Hepatic stellate cell (primary cell): ENCODE measurements around the gene FAM13B.
"Not testable (repeated sequence)": the region's sequence is repeated elsewhere in the genome, so short reads cannot be mapped to it uniquely, and the experiment has no call there.

Experiments
- DNase-seq: peaks from one replicate; pipeline ENCODE4 v3.0.0; 2011; ENCODE audit warnings: low spot score

Gene FAM13B

DNA sequence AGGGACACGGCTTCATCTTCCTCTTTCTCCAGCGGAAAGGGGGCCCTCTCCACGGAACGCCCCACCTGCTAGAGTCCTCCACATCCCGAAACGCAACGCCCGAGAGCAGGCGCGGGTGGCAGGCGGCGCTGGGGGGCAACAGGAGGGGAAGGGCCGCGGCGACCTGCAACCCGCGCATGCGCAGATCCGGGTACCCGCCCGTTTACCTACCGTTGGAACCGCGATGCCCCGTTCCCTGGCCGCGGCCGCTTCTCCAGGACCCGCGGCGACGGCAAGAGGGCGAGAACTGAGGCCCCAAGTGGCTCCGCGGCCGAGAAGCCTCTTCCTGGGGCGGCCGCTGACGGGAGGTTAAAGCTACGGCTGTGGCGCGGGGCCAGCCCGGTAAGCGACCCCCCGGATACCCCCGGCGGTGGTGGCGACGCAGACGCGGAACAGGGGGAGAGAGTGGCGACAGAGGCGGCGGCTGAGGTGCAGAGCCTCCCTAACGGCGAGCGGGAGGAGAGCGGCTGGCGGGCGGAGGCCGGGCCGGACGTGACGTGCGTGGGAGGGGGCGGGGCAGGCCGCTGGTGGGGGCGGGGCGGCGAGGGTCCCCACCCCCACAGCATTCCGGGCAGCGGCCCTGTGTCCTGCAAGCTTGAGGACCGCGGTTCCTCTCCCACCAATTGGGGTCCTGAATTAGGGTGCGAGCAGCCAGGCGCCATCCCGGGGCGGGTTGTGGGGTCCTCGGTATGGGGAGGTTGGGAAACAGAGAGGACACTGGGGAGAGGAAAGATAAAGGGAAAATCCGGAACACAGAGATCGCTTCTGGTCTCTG, at the start of gene FAM13B:
Gene FAM13B (minus strand): TSS at position 508 of the 814 bp plus-strand sequence. CDS start 13,968 bp downstream, outside the sequence.
- peak; percentile 82 for DNase-seq

DNA sequence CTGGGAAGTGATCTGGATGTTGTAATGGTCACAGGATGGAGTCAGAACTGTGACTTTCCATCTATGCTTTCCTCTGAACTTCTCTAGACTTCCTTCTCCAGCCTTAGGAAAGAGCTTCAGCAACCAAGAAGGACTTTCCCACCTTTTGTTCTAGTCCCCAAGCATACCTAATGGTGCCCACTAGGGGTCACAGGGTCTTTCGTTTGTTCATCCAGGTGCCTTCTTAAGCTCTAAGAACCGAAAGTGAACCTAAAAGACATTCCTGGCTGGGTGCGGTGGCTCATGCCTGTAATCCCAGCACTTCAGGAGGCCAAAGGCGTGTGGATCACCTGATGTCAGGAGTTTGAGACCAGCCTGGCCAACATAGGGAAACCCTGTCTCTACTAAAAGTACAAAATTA, 49.2 kb upstream of the FAM13B start:
- no peak for DNase-seq

DNA sequence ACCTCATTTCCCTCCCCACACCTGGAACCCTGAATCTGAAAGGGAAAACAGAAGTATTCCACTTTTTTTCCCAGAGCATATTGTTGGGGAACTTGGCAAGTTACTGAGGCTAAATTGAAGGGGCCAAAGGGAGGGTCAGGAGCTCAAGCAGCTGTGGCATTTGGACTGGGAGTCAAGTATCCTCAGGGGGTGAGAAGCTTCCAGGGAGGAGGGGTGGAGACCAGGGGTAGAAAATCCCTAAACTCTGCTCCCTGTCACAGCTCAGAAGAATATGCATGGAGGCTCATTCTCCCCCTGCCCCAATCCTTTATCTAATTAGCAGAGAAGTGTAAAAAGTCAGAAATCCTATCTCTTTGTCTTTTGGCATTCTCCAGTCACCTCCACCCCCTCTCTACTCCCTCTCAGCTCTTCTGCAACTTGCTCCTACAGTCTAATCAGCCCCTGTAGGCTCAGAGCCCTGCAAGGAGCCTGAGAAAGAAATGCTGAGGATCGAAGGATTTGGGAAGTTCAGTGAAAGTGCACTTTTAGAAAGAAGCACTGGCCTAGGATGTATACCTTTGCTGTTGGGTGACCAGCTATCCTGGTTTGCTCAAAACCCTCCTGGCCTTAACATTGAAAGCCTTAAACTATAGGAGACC, 45.2 kb upstream of the FAM13B start:
- no peak for DNase-seq

DNA sequence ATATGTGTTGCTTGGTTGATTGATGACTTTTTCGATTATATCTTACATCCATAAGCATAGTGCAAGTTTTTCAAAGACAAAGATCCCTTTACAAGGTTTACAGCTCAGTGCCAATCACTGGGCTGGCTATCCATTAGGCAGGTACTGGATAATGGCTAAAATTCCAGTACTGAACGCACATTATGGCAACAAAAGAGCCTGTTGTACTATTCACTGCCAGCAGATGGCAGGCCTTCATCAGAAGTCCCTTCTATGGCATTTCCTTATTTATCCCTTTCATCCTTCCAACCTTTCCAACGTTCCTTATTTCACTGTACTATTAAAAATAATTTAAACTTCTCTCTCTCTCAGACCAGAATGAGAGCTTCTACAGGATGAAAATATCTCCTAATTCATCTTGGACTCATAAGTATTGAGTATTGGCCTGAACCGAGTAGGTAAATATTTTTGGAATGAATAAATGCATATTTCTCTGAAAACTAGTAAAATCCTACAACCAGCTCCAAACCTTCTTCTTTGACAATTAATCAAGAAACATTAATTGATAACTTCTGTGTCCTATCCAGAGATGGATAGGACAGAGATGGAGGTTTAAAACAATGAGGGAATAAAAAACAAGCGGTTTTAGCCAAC, 44.3 kb upstream of the FAM13B start:
- DNase-seq: peak; percentile 69

DNA sequence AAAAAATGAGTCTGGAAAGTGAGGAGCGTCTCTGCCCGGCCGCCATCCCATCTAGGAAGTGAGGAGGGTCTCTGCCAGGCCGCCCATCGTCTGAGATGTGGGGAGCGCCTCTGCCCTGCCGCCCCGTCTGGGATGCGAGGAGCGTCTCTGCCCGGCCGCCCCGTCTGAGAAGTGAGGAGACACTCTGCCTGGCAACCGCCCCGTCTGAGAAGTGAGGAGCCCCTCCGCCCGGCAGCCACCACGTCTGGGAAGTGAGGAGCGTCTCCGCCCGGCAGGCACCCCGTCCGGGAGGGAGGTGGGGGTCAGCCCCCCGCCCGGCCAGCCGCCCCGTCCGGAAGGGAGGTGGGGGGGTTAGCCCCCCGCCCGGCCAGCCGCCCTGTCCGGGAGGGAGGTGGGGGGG, 37.1 kb upstream of the FAM13B start:
- not testable (repeated sequence) for DNase-seq

DNA sequence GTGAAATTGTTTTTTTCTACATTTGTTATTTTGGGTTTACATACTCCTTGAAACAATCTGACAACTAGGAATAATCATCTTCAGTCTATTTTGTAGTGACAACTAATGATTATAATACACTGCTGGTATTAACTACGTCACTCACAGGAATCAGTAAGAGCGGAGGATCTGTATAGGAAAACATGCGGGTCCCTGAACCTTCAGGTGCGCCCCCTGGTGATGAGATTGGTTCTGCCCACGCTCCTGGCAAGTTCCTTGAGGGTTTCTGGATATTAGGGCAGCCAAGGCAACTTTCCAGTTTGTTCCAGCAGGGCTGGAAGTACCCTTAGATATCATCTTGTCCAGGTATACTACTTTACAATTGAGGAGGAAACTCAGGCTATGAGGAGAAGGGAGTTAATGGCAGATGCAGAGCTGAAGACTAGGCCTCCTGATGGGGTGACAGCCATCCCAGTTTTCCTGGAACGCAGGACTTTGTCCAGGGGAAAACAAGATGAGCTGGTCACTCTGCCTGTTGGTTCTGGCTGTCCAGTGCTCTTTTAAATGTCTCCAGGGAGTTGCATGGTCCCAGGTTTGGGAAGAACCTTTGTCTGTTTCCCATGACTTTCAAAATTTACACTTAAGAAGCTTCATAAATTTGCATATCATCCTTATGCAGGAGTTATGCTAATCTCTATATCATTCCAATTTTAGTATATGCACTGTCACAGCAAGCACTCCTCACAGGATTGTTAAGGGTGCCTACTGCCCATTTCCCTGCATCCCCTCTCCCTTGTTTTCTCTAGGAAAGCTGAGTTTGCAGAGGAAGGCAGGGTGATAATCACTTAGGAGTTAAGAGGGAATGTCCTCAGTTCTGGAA, 36.1 kb upstream of the FAM13B start:
- peak; percentile 83 for DNase-seq

DNA sequence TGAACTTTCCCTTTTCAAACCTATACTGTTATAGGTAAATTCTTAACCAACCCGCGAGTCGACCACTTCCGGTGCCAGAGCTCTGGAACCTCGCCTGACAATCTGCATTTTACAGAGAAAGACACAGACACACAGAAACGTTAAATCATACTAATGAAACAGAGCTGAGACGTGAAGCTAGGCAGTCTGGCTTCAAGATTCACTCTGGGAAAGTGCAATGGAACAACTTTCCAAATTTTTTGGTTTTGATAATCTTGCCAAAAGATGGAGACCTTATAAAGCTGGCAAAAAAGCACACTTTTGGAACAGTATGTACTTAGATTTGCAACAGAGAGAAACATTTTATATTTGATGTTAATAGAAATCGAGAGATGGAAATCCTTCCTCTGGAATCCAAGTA, 35.1 kb upstream of the FAM13B start:
- DNase-seq: no peak

DNA sequence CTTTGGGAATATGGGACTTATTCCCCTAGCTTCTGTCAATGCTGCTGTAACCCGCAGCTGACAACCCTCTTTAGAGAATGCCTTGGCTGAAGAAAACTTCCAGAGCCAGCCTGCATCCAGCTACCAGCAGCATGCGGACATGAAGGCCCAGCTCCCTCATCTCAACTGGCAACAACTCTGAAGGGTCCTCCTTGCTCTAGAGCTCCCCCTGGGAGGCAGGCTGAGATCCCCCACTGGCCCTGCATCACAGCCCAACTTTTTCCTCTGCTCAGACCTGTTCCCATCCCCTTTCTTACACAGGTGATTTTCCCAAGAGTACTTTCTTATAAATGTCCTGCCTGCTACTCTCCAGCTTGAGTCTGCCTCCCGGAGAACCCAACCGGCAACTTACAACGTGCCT, 32.2 kb upstream of the FAM13B start:
- DNase-seq: no peak

DNA sequence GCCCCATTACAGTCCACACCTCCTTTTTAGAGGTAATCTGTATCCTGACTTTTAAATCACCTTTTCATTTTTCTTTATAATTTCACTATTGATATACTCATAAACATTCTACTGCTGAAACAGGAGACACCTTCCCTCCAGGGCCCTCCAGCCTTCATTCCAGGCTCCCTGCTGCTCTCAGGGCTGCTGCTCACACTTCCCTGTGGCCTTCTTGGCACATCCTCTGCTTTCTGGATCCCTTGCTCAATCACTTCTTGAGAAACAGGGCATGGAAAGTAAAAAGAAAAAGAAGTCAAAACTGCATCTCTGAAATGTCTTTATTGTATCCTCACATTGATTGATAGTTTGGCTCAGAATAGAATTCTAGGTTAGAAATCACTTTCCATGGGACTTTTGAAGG, 31.6 kb upstream of the FAM13B start:
- no peak for DNase-seq

DNA sequence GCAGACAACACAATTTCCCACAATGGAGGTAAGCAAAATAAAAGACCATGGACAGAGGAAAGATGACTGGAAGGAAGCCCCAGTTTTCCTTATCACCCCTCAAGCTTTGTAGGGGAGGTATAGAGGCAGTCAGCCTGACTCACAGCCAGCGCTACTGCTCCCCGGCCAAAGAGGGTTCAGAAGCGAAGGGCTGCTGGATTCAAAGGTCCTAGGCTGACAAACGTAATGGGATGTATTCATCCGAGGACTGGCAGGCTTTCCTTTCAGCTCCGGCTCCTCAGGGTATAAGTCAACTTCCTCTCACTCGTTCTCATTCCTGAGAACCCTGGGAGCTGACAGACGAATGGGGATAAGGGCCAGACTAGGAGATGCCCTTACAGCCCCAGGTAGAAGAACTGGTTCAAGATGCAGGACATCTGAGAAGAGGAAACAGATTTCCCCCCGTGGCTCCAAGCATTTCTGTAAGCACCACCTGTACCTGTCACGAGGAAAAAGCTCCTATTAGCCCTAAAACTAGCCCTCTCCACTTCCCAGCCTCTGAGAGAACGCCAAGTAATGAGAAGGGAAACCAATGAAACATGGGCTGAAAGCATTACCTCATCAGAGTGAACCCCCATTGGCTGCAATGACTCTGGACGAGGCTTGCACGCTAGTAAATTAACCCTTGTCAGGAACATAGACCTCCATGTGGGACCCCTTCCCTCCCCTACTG, 22.1 kb upstream of the FAM13B start:
- no peak for DNase-seq

DNA sequence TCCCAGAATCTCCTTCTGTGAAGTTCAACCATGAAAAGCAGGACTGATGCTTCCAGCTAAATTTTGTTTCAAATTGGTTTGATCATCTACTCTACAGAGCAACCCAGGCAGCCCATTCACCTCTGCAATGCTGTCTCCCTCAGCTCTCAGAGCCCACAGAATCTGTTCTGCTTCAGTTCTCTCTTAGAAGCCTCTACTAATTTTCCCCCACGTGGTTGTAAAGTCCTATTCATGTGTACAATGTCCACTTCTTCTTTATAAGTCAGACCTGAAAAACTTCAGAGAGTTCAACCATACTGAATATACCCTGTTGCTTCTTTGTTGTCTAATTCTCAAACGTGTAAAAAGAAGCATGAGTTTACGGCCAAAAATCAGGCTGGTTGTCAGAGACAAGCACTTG, 21.3 kb upstream of the FAM13B start:
- DNase-seq: no peak

DNA sequence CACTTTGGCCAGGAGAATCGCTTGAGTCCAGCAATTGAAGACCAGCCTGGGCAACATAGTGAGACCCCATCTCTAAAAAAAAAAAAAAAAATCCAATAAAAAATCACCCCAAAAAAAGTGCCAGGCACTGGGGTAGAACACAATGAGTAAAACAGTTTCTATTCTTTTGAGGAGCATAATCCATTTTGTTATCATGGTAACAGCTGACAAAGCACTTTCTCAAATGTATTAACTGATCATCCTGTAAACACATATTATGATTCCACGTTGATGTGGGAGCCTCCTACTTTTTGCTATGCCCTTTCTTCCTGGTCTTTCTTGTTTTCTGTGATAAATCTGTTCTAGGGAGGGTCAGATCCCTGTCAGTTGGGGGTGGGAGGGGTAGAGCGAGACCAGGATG, 20.7 kb upstream of the FAM13B start:
- DNase-seq: no peak

DNA sequence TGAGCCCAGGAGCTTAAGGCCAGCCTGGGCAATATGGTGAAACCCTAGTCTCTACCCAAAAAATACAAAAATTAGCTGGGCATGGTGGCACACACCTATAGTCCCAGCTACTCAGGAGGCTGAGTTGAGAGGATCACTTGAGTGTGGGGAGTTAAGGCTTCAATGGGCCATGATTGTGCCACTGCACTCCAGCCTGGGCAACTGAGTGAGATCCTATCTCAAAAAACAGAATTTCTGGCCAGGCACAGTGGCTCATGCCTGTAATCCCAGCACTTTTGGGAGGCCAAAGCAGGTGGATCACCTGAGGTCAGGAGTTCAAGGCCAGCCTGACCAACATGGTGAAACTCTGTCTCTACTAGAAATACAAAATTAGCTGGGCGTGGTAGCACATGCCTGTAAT, 19.8 kb upstream of the FAM13B start:
- DNase-seq: not testable (repeated sequence)

DNA sequence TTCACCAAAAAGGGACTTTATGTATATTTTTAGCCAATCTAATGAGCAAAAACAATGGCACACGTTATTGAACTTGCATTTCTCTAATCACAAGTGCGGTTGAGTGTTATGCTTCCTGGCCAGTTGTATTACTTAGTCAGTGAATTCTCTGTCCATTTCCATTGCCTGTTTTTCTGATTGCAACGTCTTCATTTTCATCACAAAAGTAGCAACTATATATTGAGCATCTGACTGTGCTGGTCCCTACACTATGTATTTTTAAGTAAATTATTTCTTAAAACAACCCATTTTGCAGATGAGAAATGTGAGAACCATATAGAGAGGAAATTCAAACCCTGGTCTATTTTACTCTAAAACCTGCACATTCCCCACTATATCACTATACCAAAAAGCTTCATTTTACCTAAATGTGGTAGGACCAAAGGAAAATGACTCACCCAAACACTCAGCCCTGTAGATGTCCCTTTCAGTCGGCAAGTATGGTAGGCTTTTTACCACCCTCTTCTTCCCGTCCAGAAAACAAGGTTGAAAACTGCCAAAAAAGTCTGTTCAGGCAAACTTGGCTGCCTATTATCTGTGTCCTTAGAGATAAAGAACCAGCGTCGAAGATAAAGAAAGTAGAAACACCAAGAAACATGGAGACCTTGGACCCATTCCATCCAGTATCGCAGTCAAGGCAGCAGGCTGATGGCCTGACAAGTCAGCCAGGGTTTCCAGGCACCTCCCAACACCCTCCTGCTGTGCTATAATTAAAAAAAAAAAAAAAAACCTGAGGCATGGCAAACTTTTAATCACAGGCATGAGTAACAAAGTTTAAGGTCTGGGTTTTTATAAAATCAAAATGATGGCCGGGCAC, 18.8 kb upstream of the FAM13B start:
- DNase-seq: no peak

DNA sequence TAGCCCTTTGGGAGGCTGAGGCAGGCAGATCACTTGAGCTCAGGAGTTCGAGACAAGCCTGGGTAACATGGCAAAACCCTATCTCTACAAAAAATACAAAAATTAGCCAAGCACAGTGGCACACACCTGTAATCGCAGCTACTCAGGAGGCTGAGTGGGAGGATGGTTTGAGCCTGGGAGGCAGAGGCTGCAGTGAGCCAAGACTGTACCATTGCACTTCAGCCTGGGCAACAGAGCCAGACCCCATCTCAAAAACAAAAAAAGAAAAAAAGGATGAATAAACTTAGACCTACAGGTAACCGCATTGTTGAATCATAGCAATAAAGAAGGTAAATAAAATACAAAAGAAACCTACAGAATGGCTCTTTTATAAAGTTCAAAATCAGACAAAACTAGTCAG, 12.4 kb upstream of the FAM13B start:
- not testable (repeated sequence) for DNase-seq

DNA sequence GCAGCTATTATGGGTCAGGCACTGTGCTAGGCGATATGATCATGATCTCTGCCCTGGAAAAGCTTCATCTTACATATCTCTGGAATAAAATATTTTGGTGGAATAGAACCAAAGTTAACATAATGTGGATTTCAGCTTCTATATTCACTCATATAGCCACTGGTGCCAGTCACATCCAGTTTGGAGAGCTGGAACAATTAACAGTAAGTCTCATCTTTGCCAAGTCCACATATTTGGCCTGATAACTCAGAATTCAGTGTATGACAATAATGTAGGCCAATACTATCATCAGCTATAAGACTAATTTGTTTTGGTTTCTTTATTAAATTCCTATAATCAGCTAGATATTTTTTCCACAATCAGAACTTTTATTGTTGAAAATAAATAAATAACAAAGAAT, 5.9 kb upstream of the FAM13B start:
- DNase-seq: no peak

DNA sequence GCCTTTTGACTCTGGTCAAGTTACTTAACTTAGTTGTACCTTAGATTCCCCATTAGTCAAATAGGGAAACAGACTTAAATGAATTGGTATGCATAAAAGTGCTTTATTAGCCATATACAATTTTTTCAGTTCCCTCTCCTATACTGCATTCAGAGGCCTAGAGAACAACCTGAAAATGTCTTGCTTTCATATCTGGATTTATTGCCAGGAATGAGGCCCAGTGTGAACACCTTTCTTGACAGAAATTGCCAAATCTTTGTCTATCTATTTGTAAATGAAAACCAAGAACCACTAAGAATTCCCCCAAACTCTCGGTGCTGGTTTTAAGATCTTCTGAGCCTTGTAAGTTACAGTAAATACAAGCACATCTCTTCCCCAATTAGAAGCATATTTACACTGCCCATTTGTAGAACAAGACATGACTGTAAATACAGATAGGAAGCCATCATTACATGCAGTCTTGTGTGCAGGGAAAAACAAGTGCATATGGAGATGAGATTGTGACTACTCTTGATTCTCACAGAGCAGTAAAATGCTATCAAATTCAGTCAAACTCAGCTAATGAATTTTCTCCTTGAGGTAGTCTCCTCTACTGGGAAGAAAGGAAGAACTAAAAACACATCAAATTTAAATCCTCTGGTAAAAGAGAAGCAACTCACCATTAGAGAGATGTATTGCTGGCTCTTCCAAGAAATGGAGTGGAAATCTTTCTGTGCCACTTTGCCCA, 5.2 kb upstream of the FAM13B start:
- no peak for DNase-seq

DNA sequence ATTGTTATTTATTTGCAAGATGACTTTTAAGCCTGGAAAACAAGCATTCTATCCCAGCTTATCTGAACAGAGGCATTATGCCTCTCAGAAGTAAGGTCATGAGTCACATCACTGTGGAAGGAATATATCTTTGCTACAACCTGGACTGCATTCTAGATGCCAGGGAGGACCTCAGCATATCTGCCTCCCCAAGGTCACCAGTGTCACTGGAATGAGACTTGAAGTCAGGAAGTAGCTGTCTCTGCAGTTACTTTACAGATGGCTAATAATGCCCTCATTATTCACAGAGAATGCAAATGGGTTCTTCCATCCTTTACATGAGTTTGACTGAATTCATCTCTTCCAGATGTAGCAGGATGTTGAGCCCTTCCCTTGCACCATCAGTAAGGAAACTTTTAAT, 4.4 kb upstream of the FAM13B start:
- DNase-seq: no peak

DNA sequence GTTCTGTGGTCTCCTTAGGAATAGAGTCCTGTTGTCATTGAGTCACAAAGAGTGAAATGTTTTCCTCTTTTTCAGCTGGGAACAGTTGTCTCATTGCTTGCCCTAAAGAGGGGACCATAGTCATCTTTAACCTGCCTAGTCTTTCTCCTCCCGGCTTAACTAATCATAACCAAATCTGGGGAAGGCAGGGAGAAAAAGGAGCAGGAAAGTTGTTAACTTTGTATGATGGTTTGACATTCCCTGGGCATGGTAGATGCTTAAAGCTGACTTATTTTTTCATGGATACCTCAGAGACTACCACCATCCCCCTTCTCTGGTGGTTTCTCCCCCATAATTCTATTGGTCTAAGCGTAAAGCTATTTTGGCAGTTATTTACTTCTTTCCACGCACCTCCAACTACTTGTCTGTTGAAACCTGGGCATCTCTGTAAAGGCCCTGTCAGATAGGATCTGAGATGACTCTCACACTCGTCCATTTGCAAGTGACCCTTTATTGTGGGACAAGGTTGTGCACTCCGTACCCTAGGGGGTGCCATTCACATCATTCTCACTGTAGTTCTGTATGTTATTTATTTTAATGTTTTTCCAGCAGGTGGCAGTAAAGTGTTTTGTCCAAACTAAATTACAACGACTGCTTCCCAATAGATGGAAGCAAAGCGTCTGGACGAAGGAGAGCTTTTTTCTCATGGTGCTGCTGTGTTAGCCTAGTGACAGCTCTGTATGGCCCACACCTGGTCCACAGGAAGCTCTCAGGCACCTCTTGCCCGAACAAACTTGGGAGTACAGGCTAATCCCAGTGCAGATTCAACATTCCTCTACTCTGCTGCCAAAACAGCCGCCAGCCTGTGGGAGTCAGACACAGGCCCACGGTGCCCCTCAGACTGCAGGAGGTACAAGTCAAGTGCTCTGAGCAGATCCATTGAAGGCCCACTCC, 3.0 kb upstream of the FAM13B start:
- peak; percentile 61 for DNase-seq
